ENCODE data around the gene BDH2. TPM values are rescaled to one million over a fixed set of nuclear protein-coding genes. Genes with fewer than 3 reads are reported as not detected.

Gene BDH2
- total RNA-seq, 2 experiments from 2014 or later = 22.0 to 22.2 TPM

GRCh38 chr4:103098756-103099440, 736 bp downstream of the BDH2 start:
- H3K27me3 Mint-ChIP-seq = no peaks in the 10 kb centered on the region
- peaks cover 14% of the 10 kb centered on the region for H3K4me1 Mint-ChIP-seq
- POLR2A ChIA-PET = interaction anchor here (0.9 to 1.0 kb wide), 4 partner anchors 79 to 668 kb away, joined by 3 to 4 read pairs (median 4); partner anchors contain the start of gene SLC9B1
- ATAC-seq (ENCODE audit: low read depth) (no peak), DNase-seq (no peak)
- no peaks in the 10 kb centered on the region for H3K9me3 Mint-ChIP-seq
- H3K4me3 Mint-ChIP-seq = peak overlapping the region; percentile 92
- H3K36me3 Mint-ChIP-seq = peaks cover 4% of the 10 kb centered on the region
- peak overlapping the region; percentile 91 for H3K27ac Mint-ChIP-seq

- H3K4me1 Mint-ChIP-seq = peaks cover 14% of the 10 kb centered on the region
- no peak overlapping the region for H3K27ac Mint-ChIP-seq
- peaks cover 4% of the 10 kb centered on the region for H3K36me3 Mint-ChIP-seq
- POLR2A ChIA-PET = interaction anchor here (0.9 to 1.0 kb wide), 2 partner anchors 79 to 337 kb away, joined by 3 to 4 read pairs; partner anchors contain the start of gene SLC9B1
- ATAC-seq (ENCODE audit: low read depth) (no peak), DNase-seq (no peak)
- no peaks in the 10 kb centered on the region for H3K9me3 Mint-ChIP-seq
- H3K4me3 Mint-ChIP-seq = peak overlapping the region; percentile 92
- no peaks in the 10 kb centered on the region for H3K27me3 Mint-ChIP-seq
Observed at GRCh38 chr4:103098341-103098740, 1.3 kb downstream of the BDH2 start.

GRCh38 chr4:103097112-103097511, 2.5 kb downstream of the BDH2 start:
- POLR2A ChIA-PET = no interaction called here
- H3K27me3 Mint-ChIP-seq = no peaks in the 10 kb centered on the region
- no peak overlapping the region for H3K27ac Mint-ChIP-seq
- no peak overlapping the region for H3K4me3 Mint-ChIP-seq
- ATAC-seq (ENCODE audit: low read depth) (no peak), DNase-seq (no peak)
- no peaks in the 10 kb centered on the region for H3K9me3 Mint-ChIP-seq
- H3K4me1 Mint-ChIP-seq = peaks cover 25% of the 10 kb centered on the region
- peaks cover 6% of the 10 kb centered on the region for H3K36me3 Mint-ChIP-seq

GRCh38 chr4:103095080-103095479, 4.6 kb downstream of the BDH2 start:
- H3K4me1 Mint-ChIP-seq = peaks cover 32% of the 10 kb centered on the region
- H3K9me3 Mint-ChIP-seq = no peaks in the 10 kb centered on the region
- H3K4me3 Mint-ChIP-seq = no peak overlapping the region
- ATAC-seq (ENCODE audit: low read depth) = no peak
- no peak for DNase-seq
- no peaks in the 10 kb centered on the region for H3K27me3 Mint-ChIP-seq
- POLR2A ChIA-PET = no interaction called here
- no peak overlapping the region for H3K27ac Mint-ChIP-seq
- peaks cover 8% of the 10 kb centered on the region for H3K36me3 Mint-ChIP-seq

GRCh38 chr4:103092245-103092644, 7.4 kb downstream of the BDH2 start:
- peak overlapping the region; percentile 79 for H3K4me3 Mint-ChIP-seq
- no peak for DNase-seq
- ATAC-seq (ENCODE audit: low read depth) = no peak
- POLR2A ChIA-PET = interaction anchor here (0.8 kb wide), 1 partner anchor 15 kb away, joined by 3 read pairs; no protein-coding TSS in a partner anchor
- peaks cover 23% of the 10 kb centered on the region for H3K4me1 Mint-ChIP-seq
- no peaks in the 10 kb centered on the region for H3K27me3 Mint-ChIP-seq
- peaks cover 16% of the 10 kb centered on the region for H3K36me3 Mint-ChIP-seq
- H3K9me3 Mint-ChIP-seq = no peaks in the 10 kb centered on the region
- peak overlapping the region; percentile 87 for H3K27ac Mint-ChIP-seq

- H3K4me1 Mint-ChIP-seq = peaks cover 23% of the 10 kb centered on the region
- H3K36me3 Mint-ChIP-seq = peaks cover 18% of the 10 kb centered on the region
- H3K9me3 Mint-ChIP-seq = no peaks in the 10 kb centered on the region
- H3K4me3 Mint-ChIP-seq = peak overlapping the region; percentile 79
- no peaks in the 10 kb centered on the region for H3K27me3 Mint-ChIP-seq
- peak overlapping the region; percentile 87 for H3K27ac Mint-ChIP-seq
- POLR2A ChIA-PET = interaction anchor here (0.8 kb wide), 1 partner anchor 15 kb away, joined by 3 read pairs; no protein-coding TSS in a partner anchor
- DNase-seq (no peak), ATAC-seq (ENCODE audit: low read depth) (peak; percentile 34)
Observed at GRCh38 chr4:103091601-103092223, 7.9 kb downstream of the BDH2 start.

- Mint-ChIP-seq H3K27me3 (no peaks in the 10 kb centered on the region), H3K27ac (no peak overlapping the region), H3K4me1 (peaks cover 23% of the 10 kb centered on the region), H3K36me3 (peaks cover 18% of the 10 kb centered on the region), H3K4me3 (no peak overlapping the region), H3K9me3 (no peaks in the 10 kb centered on the region)
- peak; percentile 77 for ATAC-seq (ENCODE audit: low read depth)
- POLR2A ChIA-PET = interaction anchor here (1.4 kb wide), 1 partner anchor 70 kb away, joined by 3 read pairs; the partner anchor contains the start of gene SLC9B1
- DNase-seq = no peak
Observed at GRCh38 chr4:103089481-103089880, 10.2 kb downstream of the BDH2 start.

- Mint-ChIP-seq H3K27me3 (no peaks in the 10 kb centered on the region), H3K9me3 (no peaks in the 10 kb centered on the region), H3K4me1 (peaks cover 8% of the 10 kb centered on the region), H3K4me3 (no peak overlapping the region), H3K27ac (no peak overlapping the region), H3K36me3 (peaks cover 17% of the 10 kb centered on the region)
- DNase-seq (no peak), ATAC-seq (ENCODE audit: low read depth) (no peak)
- POLR2A ChIA-PET = no interaction called here
Observed at GRCh38 chr4:103086551-103086950, 13.1 kb downstream of the BDH2 start.

- ATAC-seq (ENCODE audit: low read depth) = no peak
- DNase-seq = no peak
- Mint-ChIP-seq H3K27ac (no peak overlapping the region), H3K4me1 (peaks cover 6% of the 10 kb centered on the region), H3K36me3 (peaks cover 21% of the 10 kb centered on the region), H3K4me3 (no peak overlapping the region), H3K27me3 (no peaks in the 10 kb centered on the region), H3K9me3 (no peaks in the 10 kb centered on the region)
- POLR2A ChIA-PET = no interaction called here
Observed at GRCh38 chr4:103085555-103086196, 14.0 kb downstream of the BDH2 start.

- peaks cover 11% of the 10 kb centered on the region for H3K36me3 Mint-ChIP-seq
- no peak overlapping the region for H3K4me3 Mint-ChIP-seq
- H3K4me1 Mint-ChIP-seq = peaks cover 23% of the 10 kb centered on the region
- ATAC-seq (ENCODE audit: low read depth) (no peak), DNase-seq (no peak)
- H3K27ac Mint-ChIP-seq = peak overlapping the region; percentile 1
- H3K27me3 Mint-ChIP-seq = no peaks in the 10 kb centered on the region
- H3K9me3 Mint-ChIP-seq = no peaks in the 10 kb centered on the region
- POLR2A ChIA-PET = no interaction called here
Observed at GRCh38 chr4:103079621-103080020, 20.0 kb downstream of the BDH2 start.

- peaks cover 38% of the 10 kb centered on the region for H3K4me1 Mint-ChIP-seq
- DNase-seq = no peak
- H3K27ac Mint-ChIP-seq = peak within 1 kb of the TSS; percentile 99
- peaks cover 17% of the 10 kb centered on the region for H3K36me3 Mint-ChIP-seq
- POLR2A ChIA-PET = interaction anchor here (0.8 to 1.6 kb wide), 5 partner anchors 15 to 249 kb away, joined by 3 to 5 read pairs (median 3); partner anchors contain the start of genes CISD2 and UBE2D3
- ATAC-seq (ENCODE audit: low read depth) = peak; percentile 62
- no peaks in the 10 kb centered on the region for H3K27me3 Mint-ChIP-seq
- no peaks in the 10 kb centered on the region for H3K9me3 Mint-ChIP-seq
- peak within 1 kb of the TSS; percentile 80 for H3K4me3 Mint-ChIP-seq
Observed at GRCh38 chr4:103076747-103077347, 22.8 kb downstream of the BDH2 start, which contains the start of gene SLC9B2. Gene SLC9B2 (minus strand): TSS chr4:103076761. CDS start chr4:103067550, 9,211 bp downstream.

GRCh38 chr4:103075894-103076746, 23.5 kb downstream of the BDH2 start:
- POLR2A ChIA-PET = interaction anchor here (0.8 to 1.6 kb wide), 5 partner anchors 29 to 249 kb away, joined by 3 to 5 read pairs (median 3); partner anchors contain the start of genes CISD2 and UBE2D3
- Mint-ChIP-seq H3K4me3 (peak overlapping the region; percentile 80), H3K27me3 (no peaks in the 10 kb centered on the region), H3K27ac (peak overlapping the region; percentile 99), H3K4me1 (peaks cover 38% of the 10 kb centered on the region), H3K36me3 (peaks cover 12% of the 10 kb centered on the region), H3K9me3 (no peaks in the 10 kb centered on the region)
- DNase-seq (peak; percentile 81), ATAC-seq (ENCODE audit: low read depth) (peak; percentile 75)
